NCI-H2107 treated with DMSO at 0.1 percent for 48 hours (cell line): Measurements from ENCODE around the gene HARBI1.
"Not testable (repeated sequence)": the region's sequence is repeated elsewhere in the genome, so short reads cannot be mapped to it uniquely, and the experiment has no call there.

Experiments
- DNase-seq: peaks from one replicate; lab custom pipeline; 2025; ENCODE audit not compliant: unreplicated experiment; lab: John Stamatoyannopoulos, UW

Gene HARBI1

DNA sequence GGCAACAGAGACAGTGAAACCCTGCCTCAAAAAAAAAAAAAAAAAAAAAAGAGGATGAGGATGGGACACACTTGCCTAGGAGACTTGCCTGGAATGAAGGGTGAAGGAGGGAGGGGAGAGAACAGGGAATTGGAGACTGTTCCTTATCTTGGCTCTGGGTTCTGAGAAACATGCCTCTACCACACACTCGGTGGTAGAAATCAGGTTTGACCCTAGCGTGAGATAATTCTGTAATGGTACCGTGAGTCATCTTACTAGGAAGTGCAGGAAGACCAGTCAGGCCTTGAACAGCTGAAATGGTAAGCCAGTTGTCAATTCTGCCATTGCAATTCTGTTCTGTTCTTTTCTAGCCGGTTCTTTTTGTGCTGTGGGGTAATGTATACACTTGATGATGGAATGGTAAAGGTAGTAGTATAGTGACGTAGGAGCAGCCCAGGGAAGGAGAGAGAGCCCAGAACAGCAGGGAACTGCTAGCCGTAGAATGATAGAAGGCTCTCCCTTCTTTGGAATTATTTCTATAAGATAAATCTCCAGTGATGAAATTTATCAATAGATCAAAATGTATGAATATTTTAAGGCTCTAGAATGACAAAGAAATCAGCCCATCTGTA lies 19.3 kb downstream of the HARBI1 start:
- DNase-seq: no peak

DNA sequence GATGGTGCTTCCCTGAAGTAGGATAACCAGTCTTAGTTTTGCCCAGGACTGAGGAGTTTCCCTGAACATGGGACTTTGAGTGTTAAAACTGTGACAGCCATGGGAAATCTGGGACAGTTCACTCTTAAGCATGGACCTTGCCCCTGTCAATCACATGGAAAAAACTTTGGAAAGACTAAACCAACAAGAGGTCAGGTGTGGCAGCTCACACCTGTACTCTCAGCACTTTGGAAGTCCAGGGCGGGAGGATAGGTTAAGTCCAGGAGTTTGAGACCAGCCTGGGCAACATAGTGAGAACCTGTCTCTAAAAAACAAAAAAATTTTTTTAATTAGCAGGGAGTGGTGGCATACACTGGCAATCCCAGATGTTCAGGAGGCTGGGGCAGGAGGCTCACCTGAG lies 19.9 kb downstream of the HARBI1 start:
- no peak for DNase-seq

DNA sequence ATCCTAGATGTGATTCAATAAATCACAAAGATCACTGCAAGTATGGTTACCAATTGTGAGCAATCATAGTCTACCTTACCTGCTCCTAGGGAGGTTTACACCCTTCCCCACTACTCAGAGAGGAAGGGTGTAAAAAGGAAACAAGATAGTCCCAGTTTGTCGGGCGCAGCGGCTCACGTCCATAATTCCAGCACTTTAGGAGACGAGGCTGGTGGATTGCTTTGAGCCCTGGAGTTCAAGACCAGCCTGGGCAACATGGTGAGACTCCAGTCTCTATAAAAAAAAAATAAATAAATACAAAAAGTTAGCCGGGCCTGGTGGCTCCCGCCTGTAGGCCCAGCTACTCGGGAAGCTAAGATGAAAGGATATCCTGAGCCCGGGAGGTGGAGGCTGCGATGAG lies 22.2 kb downstream of the HARBI1 start:
- DNase-seq: no peak

DNA sequence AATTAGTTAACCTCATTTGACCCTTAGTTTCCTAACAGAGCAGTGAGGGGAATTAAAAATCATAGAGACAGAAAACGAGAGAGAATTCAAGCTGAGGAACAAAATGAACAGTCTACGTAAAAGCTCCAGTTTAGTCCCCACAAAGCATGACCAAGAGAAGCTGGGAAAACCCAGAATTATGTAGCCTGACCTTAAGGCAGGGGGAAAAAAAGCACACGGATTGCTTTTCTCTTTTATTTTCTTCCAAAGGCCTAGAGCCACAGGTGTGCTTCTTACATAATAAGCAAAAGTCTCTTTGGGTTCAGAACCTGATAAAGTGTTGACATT lies 22.7 kb downstream of the HARBI1 start:
- no peak for DNase-seq

DNA sequence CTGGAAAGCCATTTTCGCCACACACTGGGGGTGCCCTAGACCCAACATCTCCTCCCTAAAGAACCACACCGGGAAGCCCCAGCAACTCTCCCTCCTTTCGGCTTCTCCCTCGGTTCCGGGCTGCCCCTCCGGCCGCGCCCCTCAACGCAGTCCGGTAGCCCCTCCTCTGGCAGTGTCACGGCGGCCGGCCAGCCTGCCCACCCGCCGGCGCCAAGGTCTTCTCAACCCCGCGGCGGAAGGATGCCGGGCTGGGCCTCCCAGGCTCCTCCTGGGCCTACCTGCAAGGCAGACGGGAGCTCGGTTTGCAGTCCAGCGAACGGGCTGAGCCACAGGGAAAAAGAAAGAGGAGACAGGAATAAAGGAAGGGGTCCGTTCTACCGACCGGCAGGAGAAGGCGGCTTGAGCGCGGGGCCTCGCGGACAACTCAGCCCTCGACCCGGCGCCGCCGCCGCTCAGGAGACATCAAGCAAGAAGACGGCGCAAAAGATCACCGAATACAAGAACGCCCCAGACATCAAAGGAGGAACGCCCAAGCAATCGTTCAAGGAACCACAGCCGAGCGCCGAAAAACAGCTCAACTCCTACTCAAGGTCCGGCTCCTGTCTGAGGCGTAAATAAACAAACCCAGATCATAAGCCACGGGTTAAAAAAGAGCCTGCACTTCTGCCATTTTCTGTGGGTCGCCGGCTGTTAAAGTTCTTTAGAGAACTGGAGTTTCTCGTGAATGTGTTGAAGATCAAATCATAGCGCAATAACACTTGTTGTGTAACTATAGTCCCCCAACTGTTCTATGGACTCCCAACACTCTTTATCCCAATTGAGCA lies 23.3 kb downstream of the HARBI1 start, which contains the start of gene AMBRA1:
Gene AMBRA1, minus strand, starts transcription at position 474 of the 824 bp plus-strand sequence. CDS start 45,643 bp downstream, outside the sequence.
- DNase-seq: peak; percentile 79

DNA sequence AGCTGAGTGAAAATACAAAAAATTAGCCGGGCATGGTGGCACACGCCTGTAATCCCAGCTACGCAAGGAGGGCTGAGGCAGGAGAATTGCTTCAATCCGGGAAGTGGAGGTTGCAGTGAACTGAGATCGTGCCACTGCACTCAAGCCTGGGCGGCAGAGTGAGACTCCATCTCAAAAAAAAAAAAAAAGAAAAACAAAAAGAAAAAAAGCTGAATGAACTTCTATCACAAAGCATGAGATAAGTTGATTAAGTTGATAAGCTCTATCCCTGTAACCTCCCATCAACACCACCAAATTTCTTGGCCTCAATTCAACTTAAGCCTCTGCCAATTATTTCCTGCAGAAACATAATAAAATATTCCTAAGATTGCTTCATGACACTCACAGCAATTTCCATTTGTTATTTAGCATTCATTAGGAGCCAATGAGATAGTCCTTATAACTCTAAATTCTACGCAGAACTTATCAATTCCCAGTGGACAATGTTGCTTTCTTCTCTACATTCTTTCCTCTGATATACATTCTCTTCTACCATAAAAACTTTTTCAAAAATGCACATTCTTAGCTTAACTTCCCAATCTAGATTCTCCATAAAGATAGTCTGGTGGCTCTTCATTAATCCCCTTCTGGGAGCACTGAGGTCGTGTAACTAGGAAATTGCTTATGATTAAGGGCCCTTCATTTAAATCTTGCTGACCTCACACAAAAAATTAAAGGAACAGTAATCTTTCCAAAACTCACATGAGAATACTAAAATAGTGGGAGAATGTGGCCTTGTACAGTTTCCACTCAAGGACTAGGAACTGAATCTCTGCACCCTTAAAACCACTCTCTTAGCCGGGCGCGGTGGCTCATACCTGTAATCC lies 26.1 kb downstream of the HARBI1 start:
- no peak for DNase-seq

DNA sequence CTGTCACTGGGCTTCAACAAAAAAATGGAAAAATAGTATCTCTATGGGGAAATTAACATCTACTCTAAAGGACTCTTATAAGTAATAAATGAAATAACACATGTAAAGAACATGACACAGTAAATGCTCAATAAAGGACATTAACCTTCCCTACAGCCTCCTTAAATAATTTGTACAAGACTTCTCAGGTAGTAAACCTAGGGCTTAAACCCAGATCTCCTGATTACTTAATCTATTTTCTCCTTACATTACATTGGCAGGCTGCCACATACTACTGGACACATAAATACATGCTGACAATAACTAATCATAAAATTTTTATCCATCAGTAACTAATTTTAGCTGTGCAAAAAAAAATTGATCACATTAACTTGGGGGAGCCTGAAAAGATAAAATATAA lies 28.1 kb downstream of the HARBI1 start:
- no peak for DNase-seq

DNA sequence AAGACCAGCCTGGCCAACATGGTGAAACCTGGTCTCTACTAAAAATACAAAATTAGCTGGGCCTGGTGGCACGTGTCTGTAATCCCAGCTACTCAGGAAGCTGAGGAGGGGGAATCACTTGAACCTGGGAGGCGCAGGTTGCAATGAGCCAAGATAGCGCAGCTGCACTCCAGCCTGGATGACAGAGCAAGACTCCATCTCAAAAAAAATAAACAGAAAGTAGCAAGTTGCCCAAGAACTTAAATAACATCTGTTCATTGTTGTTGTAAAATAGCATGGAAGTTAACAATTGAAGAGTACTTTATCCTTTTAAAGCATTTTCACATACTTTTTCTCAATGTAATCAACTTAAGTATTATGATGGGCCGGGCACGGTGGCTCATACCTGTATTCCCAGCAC lies 28.9 kb downstream of the HARBI1 start:
- no peak for DNase-seq

DNA sequence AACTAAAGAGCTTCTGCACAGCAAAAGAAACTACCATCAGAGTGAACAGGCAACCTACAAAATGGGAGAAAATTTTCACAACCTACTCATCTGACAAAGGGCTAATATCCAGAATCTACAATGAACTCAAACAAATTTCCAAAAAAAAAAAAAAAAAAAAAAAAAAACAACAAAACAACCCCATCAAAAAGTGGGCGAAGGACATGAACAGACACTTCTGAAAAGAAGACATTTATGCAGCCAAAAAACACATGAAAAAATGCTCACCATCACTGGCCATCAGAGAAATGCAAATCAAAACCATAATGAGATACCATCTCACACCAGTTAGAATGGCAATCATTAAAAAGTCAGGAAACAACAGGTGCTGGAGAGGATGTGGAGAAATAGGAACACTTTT lies 33.5 kb downstream of the HARBI1 start:
- not testable (repeated sequence) for DNase-seq

DNA sequence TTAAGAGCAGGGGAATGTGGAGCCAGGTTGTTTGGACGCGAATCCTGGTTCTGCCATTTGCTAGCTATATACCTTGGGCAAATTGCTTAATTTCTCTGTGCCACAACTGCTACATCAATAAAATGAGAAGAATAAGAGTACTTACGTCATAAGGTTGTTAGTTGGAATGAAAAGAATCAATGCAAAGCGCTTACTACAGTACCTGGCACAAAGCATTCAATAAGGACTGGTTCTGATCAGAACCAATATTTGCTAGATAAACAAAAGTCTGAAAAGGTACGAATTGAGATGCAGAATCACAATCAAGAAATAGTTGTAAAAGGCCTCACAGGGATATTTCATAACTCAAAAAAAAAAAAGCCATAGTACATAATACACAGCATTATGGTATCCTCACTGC lies 34.4 kb downstream of the HARBI1 start:
- no peak for DNase-seq

DNA sequence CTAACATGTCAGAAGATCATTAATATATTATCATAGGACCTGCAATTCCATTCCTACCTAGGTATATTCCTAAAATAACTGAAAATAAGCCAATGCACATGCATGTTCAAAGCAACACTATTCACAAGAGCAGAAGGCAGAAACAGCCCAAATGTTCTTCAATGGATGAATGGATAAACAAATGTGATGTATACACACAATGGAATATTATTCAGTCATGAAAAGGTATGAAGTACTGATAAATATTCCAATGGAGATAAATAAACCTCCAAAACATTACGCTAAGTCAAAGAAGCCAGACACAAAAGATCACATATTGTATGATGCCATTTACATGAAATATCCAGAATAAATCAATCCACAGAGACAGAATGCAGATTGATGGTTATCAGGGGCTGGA lies 40.0 kb downstream of the HARBI1 start:
- no peak for DNase-seq

DNA sequence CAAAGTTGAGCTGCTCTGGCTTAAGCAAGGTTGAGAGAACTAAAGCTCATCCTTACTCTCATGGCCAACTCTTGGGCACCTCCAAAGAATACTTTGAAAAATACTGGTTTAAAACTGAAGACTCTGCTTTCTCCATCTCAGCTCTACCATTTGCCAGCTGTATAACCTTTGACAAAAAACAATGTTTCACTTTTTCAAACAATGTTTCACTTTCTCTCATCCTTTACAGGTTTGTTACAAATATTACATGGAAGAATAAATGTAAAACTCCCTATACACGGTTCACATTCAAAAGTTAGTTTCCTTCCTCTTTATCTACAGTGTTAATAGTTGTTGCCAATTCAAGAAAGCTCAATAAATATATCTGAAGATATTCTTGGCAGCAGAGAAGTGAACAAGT lies 42.4 kb downstream of the HARBI1 start:
- no peak for DNase-seq

DNA sequence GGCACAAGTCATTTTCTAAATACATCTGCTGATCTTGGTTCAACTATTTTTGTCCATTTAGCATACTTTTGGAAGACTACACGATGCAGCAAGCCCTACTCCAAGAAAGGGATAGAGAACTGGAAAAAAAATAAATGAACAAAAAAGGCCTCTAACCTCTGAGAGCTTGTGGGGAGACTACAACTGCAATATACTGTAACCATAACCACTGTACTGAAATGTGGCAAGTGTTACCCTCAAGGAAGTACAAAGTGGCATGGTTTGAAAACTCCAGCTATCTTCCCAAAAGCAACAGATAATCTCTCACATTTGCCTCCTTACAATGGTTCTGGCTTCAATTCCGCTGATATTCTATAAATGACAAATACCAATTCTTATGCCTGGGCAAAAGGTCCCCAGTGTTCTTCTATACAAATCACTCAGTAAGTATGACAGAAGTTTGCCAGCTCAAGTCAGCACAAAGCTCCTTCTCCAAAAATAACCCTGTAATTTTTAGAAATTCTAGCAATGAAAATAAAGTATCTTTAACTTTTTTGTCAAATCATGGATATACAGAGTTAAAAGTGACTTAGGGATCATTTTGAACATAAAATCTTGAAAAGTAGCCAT lies 46.1 kb downstream of the HARBI1 start:
- DNase-seq: no peak

DNA sequence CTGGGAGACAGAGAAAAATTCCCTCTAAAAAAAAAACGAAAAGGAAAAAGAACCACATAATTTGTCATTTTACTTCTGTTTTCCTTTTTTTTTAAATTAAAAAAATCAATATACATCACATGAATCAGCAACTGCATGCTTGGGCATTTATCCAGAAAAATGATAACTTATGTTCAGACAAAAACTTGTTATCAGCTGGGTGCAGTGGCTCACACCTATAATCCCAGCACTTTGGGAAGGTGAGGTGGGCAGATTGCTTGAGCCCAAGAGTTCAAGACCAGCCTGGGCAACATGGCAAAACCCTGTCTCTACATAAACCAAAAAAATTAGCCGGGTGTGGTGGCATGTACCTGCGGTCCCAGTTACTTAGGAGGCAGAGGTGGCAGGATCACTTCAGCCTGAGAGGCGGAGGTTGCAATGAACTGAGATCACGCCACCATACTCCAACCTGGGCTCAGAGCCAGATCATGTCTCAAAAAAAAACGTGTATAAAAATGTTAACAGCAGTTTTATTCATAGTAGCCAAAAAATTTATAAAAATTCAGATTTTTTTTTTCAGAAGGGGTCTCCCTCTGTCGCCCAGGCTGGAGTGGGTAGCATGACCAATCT lies 51.7 kb downstream of the HARBI1 start:
- DNase-seq: no peak

DNA sequence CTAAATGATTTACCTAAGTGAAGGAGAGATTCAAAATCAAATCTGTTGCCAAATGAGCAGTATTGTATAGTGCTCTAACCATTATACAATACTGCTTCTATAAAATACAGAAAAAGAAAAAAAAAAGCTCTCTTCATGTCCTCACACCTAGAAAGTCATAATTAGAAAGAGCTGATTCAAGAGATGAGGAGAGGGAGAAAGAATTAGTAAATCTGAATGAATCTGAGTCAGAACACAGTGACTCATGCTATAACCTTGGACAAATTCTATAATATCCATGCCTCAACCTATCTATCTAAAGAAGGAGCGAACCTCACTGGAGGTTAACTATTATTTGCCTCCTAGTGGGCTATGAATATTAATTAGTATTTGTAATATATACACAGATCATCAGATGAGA lies 52.6 kb downstream of the HARBI1 start:
- no peak for DNase-seq

DNA sequence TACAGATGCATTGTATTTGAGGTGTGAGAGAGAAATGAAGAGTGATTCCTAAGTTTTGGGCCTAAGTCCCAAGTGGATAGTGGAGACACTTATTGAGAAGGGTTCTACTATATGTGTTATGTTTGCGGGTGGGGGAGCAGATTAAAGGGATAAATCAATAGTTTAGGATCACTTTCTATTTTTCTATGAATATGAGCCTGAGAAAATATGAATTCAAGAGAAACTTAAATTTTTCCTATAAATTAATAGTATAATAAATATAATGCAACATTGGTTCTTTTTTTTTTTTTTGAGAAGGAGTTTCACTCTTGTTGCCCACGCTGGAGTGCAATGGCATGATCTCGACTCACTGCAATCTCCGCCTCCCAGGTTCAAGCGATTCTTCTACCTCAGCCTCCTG lies 54.5 kb downstream of the HARBI1 start:
- DNase-seq: no peak

DNA sequence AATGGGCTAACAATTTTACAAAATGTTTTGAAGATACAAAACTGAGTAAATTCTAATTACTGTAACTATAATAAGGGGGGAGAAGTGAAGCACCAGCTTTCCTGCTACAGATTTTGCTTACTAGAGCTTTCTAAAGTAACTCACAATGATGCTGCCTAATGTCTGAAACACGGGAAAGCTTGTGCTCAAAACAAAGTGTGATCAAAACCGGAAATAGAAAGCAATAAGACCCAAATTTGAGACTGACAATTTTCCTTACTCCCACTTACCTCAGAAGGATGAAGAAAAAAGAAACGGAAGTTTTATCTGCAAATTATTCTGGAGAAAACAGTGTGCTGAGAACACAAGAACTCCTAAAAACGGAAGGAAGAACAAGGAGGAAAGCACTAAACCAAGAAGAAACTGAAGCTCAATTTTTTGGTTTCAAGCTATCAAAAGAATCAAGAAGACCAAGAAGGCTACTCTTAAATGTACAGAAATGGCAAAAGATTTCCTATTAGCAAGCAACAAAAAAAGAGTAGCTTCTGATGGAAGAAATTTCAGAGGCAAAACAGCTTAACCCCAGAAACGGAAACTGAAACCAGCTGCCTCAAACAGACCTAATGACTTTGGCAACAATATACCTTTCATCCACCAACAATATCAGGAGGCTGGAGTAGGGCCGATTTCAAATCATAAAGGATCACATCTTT lies 56.6 kb downstream of the HARBI1 start:
- DNase-seq: peak; percentile 78

DNA sequence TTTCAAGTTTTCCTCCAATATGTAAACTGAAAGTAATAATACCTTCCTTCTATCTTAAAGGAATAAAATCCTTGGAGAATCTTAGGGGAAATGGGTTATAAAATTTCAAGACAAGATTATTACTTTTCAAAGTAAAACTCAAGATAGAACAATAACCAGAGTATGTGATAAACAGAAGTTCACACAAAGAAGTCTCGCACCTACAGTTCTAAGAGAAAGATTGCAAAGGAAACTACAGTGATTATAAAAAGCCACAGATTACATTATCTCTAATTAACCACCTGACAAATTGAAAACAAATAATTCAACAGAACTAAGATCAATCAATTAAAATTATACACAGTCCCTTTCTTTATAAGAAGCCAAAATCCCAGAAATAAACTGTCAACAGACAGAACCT lies 57.2 kb downstream of the HARBI1 start:
- no peak for DNase-seq

DNA sequence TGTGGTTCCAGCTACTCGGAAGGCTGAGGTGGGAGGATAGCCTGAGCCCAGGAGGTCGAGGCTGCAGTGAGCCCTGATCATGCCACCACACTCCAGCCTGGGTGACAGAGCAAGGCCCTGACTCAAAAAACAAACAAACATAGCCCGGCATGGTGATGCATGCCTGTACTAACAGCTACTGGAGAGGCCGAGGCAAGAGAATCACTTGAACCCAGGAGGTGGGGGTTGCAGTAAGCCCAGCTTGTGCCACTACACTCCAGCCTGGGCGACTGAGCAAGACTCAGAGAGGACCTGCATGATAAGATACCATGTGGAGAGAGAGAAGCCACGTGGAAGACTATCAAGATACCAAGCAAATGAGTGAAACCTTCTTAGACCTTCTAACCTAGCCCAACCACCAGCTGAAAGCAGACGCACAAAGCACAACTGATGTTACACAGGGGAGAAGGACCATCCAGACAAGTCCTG lies 59.3 kb downstream of the HARBI1 start:
- no peak for DNase-seq
